OCI-M2 (cell line): ENCODE results near the gene BRDT.

Experiments
- DNase-seq: peaks from one replicate; lab custom pipeline; 2025; ENCODE audit not compliant: unreplicated experiment; lab: John Stamatoyannopoulos, UW

The BRDT gene

GRCh38 chr1:91949356-91949699 is at the start of gene BRDT:
BRDT (plus strand) TSS chr1:91949401; CDS start chr1:91962755, 13,354 bp downstream.
- no peak for DNase-seq

GRCh38 chr1:91900562-91900961 is 48.6 kb upstream of the BRDT start:
- DNase-seq: no peak

GRCh38 chr1:91901231-91901630 is 48.0 kb upstream of the BRDT start:
- DNase-seq: no peak

DNA sequence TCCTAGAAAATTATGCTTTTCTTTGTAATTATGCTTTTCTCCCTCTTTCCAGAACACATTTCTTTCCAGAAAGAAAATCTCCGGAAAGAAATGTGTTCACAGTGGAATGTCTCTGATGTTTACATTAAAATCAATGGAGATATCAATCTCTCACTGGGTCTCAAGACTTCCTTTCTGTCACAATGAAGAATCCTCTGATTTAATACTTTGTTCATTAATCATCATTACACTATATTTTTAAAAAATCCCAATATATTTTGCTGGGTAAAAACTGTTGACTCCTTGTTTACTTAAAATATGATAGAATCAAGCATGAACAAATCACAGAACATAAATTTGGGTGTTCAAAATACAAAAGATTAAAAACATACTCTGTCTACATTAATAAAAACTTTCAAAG is 36.9 kb upstream of the BRDT start:
- no peak for DNase-seq

GRCh38 chr1:91913018-91913417 is 36.2 kb upstream of the BRDT start:
- no peak for DNase-seq

DNA sequence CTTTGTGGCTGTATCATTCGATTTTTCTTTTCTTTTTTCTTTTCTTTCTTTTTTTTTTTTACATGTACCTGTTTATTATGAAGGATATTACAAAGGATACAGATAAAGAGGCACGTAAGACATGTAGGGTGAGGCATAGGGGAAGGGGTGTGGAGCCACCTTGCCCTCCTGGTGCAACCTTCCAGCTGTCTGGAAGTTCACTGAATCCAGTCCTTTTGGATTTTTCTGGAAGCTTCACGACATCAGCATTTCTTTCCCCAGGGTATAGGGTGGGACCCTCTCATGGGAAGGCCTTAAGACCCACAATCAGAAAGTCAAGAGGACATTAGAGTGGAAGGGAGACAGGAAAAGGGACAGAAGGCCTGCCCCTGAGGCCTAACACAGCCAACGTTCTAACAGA is 33.2 kb upstream of the BRDT start:
- no peak for DNase-seq

DNA sequence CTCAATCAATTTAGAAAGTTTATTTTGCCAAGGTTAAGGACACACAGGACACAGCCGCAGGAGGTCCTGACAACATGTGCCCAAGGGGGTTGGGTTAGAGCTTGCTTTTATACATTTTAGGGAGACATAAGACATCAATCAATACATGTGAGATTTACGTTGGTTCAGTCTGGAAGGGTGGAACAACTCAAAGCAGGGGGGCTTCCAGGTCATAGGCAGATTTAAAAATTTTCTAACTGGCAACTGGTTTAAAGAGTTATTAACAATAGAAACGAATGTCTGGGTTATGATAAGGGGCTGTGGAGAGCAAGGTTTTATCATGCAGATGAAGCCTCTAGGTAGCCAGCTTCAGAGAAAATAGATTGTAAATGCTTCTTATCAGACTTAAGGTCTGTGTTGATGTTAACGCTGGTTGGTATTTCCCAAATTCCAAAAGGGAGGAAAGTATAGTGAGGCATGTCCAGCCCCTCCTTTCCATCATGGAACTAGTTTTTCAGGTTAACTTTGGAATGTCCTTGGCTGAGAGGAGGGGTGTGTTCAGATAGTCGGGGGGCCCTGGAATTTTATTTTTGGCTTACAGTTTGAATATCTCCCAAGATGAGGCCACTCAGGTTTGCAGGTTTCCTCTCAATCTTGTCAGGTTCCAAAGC is 32.3 kb upstream of the BRDT start:
- DNase-seq: no peak

DNA sequence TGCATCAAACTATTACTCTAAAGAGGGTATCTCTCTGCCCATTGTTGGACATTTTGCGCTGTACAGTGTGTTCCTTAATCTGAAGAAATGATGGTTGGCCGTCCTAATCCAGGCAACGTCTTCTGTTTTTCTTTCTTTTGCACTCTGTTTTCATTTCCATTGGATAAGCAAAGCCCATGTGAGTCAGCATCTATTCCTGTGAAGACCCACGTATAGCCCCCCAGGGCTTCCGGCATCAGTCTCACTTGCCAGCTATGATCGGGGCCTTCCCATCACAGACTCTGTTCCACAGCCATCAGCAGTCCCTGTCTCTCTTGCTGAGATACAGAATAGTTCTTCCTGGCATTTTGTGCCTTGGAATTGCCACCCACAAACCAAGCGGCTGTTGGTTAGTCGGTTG is 29.2 kb upstream of the BRDT start:
- DNase-seq: no peak

DNA sequence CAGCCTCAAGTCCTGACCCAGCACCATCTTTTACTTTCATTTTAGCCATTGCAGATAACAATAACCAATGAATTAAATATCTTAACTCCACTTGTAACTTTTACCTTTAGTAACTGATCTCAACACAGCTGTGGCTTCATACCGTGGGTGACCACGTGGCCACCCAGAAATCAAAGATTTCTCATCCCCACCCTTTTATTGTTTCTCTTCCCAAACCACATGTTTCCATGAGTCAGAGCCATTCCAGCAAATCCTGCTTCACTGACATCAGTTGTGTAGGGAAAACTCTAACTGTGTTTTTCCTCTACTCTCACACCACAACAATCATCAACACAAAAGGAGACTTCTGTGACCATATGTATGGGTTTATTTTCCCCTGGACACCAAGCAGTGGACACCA is 25.1 kb upstream of the BRDT start:
- DNase-seq: no peak

DNA sequence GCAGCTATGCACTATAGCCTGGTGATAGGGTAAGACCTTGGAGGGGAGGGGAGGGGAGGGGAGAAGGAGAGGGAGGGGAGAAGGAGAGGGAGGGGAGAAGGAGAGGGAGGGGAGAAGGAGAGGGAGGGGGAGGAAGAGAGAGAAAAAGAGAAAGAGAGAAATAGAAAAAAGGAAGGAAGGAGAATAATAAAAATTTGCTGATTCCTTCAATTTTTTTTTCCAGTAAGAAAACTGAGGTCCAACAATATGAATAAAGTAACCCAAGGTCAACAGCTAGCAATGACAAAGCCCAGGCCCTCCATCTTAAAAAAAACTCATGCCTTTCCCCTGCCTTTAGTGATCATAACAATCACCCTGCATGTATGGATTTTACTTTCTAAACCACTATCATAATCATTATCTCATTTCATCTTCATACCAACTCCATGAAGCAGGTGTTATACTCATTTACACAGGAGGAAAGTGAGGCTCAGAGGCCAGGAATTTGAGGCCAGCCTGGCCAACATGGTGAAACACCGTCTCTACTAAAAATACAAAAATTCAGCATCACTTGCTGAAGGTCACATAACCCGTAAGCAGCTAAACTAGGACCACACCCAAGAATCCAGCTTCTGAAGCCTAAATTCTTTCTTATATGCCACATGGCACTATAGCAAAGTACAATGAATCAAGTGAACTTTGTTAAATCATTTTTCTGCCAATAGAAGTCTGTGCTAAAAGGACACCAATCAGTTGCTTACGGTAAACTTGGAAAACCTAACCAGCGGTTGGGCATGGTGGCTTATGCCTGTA is 23.4 kb upstream of the BRDT start:
- DNase-seq: no peak

DNA sequence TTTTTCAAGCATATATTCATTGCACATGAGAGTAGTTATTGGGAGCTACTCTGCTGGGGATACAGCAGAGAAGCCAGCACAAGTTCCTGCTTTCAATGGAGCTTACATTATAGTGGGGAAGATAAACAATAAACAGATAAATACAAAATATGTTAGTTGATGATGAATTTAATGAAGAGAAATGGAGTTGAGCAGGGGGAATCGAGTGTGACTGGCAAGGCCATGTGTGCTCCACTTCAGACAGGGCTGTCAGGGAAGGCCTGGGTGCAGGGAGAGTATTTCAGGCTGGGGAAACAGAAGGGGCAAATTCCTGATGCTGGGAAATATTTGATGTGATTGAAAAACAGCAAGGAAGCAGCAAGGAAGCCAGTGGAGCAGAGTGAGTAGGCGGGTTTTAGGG is 21.2 kb upstream of the BRDT start:
- DNase-seq: no peak

DNA sequence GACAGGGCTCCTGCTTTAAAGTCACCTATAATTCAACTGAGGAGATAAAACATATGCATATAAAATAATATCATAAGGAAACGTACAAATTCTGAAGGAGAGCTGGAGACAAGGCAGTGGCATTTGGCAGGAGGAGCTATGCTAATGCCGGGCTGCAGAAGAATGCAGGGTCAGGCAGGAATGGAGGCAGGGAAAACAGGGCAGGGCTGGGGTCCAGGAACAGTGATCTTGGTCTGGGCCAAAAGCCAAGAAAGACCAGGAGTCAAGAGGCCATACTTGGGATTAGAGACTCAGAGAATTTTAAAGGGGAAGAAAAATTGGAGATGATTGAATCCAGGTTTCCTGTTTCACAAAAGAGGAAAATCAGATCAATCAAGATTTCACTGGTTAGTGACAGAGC is 20.0 kb upstream of the BRDT start:
- DNase-seq: no peak

DNA sequence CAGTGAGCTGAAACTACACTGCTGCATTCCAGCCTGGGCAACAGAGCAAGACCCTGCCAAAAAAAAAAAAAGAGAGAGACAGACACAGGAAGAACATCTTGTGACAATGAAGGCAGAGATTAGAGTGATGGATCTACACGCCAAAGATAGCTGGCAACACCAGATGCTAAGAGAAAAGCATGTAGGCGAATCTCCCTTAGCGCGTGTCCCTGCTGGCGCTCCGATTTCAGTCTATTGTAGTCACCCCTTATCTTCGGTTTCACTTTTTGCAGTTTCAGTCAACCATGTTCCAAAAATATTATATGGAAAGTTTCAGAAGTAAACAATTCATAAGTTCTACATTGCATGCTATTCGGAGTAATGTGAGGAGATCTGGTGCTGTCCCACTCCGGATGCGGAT is 11.6 kb upstream of the BRDT start:
- DNase-seq: no peak

DNA sequence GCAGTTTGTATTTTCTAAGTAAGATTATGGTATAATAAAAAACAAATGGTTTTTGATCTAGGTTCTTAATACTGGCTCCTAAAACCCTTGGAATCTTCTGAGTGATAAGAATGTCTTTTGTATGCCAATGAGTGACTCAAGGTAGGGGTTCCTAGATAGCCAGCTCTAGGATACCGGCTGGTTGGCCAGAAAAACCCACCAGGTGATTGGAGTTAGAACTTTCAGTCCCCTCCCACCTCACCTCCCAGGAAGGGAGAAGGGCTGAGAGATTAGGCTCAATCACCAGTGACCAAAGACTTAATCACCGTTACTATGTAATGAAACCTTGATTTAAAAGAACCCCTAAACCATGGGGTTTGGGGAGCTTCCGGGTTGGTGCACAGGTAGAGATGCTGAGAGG is 8.7 kb upstream of the BRDT start:
- no peak for DNase-seq

DNA sequence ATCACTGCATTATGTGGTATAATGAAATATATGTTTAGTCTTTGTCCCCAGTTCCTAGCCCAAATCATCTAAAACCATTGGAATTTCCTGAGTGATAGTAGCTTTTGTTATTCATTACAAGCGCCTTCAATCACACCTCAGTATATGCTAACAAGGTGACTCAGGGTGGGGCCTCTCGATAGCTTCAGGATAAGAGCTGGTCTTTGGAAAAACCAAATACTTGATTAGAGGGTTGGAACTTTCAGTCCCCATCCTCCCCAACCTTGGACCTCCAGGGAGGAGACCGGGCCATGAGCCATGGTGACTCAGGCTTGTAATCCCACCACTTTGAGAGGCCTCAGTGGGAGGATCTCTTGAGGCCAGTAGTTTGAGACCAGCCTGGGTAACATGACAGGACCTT is 5.1 kb upstream of the BRDT start:
- DNase-seq: no peak

DNA sequence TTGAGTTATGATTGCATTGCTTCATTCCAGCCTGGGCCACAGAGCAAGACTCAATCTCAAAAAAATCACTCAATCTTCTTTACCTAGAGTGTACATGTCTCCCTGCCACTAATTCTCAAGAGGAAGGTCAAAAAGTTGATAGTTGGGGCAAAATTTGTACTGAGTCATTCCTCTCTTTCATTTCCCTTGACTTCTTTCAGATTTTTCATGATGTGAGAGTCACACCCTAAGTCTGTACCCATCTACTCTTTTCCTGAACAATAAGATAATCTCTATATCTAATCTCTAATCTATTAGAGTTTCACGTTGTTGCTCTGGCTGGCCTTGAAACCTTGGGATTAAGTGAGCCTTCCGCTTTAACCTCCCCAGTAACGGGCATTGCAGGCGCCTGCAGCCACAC is 1.1 kb upstream of the BRDT start:
- no peak for DNase-seq

GRCh38 chr1:91948501-91949355 is 473 bp upstream of the BRDT start:
- no peak for DNase-seq

DNA sequence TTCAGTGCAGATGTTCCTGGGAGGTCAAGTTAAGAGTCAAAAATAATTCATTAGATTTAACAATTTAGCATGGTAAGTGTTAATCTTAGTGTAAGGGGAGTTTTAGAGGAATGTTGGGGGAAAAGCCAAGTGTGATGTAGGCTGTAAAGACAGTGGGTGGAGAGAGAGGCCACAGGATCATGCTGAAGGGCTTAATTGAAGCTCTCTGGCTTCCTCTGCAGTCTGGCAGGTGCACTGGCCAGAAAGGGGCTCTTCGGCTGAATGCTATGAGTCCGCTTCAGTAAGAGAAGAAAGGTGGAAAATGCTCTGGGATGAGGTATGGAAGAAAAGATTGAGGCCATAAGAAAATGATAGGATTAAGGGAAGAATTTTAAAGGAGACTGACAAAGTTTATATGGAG is 3.0 kb downstream of the BRDT start:
- DNase-seq: no peak

- DNase-seq: no peak
These were observed 9.7 kb downstream of the BRDT start for GRCh38 chr1:91958926-91959325.

DNA sequence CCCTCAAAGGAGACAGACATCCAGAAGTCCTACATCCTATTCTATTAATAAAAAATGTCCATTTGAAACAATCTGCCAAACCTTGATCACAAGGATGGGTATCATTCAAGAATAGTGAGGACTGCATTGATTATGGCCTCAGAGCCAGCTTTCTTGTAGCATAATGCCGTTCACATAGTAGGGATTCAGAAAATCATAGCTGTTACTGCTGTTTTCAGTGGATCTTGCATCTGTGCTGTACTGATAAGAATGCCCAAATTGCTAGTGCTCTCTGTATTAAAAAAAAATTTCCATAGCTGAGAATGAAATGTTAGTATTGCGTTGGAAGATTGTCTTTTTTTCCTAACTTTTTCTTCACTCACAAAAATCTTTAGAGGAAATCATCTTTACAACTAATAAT is 19.1 kb downstream of the BRDT start:
- DNase-seq: no peak

DNA sequence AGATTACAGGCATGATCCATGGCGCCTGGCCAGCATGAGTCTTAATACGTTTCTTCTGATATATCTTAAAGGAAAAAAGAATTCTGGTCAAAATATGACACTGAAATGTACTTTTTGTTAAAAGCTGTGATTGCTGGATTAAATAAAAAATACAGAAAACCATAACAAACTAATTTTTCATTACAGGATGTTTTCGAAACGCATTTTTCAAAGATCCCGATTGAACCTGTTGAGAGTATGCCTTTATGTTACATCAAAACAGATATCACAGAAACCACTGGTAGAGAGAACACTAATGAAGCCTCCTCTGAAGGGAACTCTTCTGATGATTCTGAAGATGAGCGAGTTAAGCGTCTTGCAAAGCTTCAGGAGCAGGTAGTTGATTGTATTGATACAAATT is 30.2 kb downstream of the BRDT start:
- no peak for DNase-seq

DNA sequence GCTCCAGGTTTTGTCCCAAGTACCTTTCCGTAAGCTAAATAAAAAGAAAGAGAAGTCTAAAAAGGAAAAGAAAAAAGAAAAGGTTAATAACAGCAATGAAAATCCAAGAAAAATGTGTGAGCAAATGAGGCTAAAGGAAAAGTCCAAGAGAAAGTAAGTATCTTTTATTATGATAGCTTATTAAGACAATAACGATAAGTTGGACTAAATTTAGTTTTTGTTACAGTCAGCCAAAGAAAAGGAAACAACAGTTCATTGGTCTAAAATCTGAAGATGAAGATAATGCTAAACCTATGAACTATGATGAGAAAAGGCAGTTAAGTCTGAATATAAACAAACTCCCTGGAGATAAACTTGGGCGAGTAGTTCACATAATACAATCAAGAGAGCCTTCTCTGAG is 31.5 kb downstream of the BRDT start:
- DNase-seq: no peak
